Glutamatergic neuron (in vitro differentiated cells): ENCODE results near the gene CAMK1D. TPM values are rescaled to one million over a fixed set of nuclear protein-coding genes. Genes with fewer than 3 reads are reported as not detected.

ENCODE experiments used
- DNase-seq: peaks from one replicate; pipeline ENCODE4 v3.0.0; 2022
- H3K27ac Mint-ChIP-seq: one replicate; pipeline ENCODE4 v1.8.0; 2020; ENCODE audit warnings: mild to moderate bottlenecking, mixed read lengths, inconsistent platforms; ENCODE audit not compliant: unreplicated experiment
- H3K27me3 Mint-ChIP-seq: one replicate; pipeline ENCODE4 v1.8.0; 2020; ENCODE audit warnings: mild to moderate bottlenecking, moderate library complexity, mixed read lengths, inconsistent platforms; ENCODE audit not compliant: unreplicated experiment
- H3K36me3 Mint-ChIP-seq: one replicate; pipeline ENCODE4 v1.8.0; 2020; ENCODE audit warnings: mild to moderate bottlenecking, mixed read lengths, inconsistent platforms; ENCODE audit not compliant: unreplicated experiment
- H3K4me1 Mint-ChIP-seq: one replicate; pipeline ENCODE4 v1.8.0; 2020; ENCODE audit warnings: mild to moderate bottlenecking, low read depth, mixed read lengths, inconsistent platforms; ENCODE audit not compliant: unreplicated experiment
- H3K4me3 Mint-ChIP-seq: one replicate; pipeline ENCODE4 v1.8.0; 2020; ENCODE audit warnings: mild to moderate bottlenecking, mixed read lengths, inconsistent platforms; ENCODE audit not compliant: unreplicated experiment
- H3K9me3 Mint-ChIP-seq: one replicate; pipeline ENCODE4 v1.8.0; 2020; ENCODE audit warnings: mild to moderate bottlenecking, moderate library complexity, mixed read lengths, inconsistent platforms; ENCODE audit not compliant: unreplicated experiment
- total RNA-seq: library from RNA; stranded (reverse); fragmentation: NEBNext Ultra II Directional; extraction: Animal tissue kit (Norgen Biotek cat#: 25700); gene quantifications from one replicate; pipeline ENCODE4 v1.2.1, GENCODE V29; 2021; ENCODE audit not compliant: unreplicated experiment
- TF ChIP-seq, protein P1 (sequence below): fragments of 200-600 bp; sonication (generic); IDR thresholded peaks from one replicate; pipeline ENCODE4 v1.5.0; 2021; ENCODE audit not compliant: partially characterized antibody, unreplicated experiment

CAMK1D gene
- total RNA-seq, 1 donor from 2014 or later = 29.8 TPM

DNA sequence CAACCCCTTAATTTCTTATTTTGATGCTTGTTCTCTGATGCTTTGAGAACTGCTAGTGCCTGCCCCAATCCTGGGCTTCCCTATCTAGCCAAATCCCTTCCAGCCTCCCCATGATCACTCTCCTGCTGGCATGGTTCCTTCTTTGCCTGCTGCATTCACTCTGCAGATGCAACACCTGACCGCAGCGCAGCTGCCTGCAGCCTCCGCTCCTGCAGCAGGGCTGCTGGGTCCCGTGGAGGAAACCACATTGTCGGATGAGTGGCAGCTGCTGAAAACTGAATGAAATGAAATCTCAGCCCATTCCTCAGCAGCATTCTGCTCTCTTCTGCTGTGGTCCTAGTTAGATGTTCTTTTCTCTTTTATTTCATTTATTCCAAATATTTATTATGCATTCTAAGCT lies 331.9 kb downstream of the CAMK1D start:
- Mint-ChIP-seq H3K27me3 (no peaks in the 10 kb centered on the region), H3K27ac (no peak overlapping the region), H3K4me1 (peaks cover 5% of the 10 kb centered on the region), H3K4me3 (no peak overlapping the region), H3K9me3 (no peaks in the 10 kb centered on the region), H3K36me3 (peaks cover 3% of the 10 kb centered on the region)
- DNase-seq = no peak
- TF ChIP-seq, protein P1, sequence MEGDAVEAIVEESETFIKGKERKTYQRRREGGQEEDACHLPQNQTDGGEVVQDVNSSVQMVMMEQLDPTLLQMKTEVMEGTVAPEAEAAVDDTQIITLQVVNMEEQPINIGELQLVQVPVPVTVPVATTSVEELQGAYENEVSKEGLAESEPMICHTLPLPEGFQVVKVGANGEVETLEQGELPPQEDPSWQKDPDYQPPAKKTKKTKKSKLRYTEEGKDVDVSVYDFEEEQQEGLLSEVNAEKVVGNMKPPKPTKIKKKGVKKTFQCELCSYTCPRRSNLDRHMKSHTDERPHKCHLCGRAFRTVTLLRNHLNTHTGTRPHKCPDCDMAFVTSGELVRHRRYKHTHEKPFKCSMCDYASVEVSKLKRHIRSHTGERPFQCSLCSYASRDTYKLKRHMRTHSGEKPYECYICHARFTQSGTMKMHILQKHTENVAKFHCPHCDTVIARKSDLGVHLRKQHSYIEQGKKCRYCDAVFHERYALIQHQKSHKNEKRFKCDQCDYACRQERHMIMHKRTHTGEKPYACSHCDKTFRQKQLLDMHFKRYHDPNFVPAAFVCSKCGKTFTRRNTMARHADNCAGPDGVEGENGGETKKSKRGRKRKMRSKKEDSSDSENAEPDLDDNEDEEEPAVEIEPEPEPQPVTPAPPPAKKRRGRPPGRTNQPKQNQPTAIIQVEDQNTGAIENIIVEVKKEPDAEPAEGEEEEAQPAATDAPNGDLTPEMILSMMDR = no peak

DNA sequence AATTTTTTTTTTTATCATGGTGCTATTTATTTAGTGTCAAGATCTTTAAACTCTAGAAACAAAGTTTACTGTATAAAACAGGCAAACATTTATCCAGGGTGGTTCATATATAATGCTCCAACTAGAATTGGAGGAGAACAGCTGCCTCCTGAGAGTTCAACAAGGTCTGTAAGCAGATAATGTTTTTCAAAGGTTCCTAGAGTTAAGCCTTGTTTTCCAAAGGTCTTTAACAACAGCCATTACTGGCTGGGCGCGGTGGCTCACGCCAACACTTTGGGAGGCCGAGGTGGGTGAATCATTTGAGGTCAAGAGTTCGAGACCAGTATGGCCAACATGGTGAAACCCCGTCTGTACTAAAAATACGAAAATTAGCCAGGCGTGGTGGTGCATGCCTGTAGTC lies 335.4 kb downstream of the CAMK1D start:
- H3K36me3 Mint-ChIP-seq = no peaks in the 10 kb centered on the region
- H3K4me3 Mint-ChIP-seq = no peak overlapping the region
- no peak for DNase-seq
- H3K27ac Mint-ChIP-seq = no peak overlapping the region
- H3K4me1 Mint-ChIP-seq = peaks cover 5% of the 10 kb centered on the region
- peaks cover 3% of the 10 kb centered on the region for H3K9me3 Mint-ChIP-seq
- TF ChIP-seq, protein P1 = no peak
- H3K27me3 Mint-ChIP-seq = no peaks in the 10 kb centered on the region

DNA sequence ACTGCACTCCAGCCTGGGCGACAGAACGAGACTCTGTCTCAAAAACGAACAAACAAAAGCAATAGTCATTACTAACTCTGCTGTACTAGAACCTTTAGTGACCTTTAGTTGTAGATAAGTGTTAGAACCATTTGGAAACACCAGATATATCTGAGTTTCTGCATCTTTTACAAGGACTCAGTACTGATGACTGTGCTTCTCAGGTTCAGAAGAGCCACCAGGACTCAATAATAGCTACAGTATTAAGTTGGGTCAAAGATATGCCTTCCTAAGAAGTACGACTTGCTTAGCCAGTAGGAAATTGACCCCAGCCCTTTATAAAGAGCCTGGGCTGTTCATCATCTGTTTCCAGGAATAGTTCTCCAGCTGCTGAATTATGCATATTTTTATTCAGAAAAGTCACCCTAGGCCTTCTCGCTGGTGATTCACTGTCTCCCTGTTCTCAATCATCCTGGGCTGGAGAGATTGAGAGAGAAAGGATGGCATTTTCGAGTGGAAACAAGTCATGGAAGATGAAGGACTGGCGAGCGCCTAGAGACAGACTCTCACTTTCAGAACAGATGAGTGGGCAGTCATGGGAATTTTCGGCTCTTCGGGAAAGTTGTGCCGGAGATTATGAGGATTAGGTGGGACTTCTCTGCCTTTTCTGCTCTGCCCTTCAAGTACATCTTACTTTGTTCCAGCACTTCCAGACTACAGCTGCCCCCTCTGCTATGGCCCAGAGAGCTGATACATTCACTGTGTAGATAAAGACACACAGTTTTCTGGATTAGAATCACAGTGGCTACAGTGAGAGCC lies 336.1 kb downstream of the CAMK1D start:
- H3K4me1 Mint-ChIP-seq = peaks cover 5% of the 10 kb centered on the region
- no peaks in the 10 kb centered on the region for H3K36me3 Mint-ChIP-seq
- H3K9me3 Mint-ChIP-seq = peaks cover 3% of the 10 kb centered on the region
- no peak overlapping the region for H3K4me3 Mint-ChIP-seq
- H3K27me3 Mint-ChIP-seq = no peaks in the 10 kb centered on the region
- H3K27ac Mint-ChIP-seq = no peak overlapping the region
- TF ChIP-seq, protein P1 = no peak
- DNase-seq = no peak

DNA sequence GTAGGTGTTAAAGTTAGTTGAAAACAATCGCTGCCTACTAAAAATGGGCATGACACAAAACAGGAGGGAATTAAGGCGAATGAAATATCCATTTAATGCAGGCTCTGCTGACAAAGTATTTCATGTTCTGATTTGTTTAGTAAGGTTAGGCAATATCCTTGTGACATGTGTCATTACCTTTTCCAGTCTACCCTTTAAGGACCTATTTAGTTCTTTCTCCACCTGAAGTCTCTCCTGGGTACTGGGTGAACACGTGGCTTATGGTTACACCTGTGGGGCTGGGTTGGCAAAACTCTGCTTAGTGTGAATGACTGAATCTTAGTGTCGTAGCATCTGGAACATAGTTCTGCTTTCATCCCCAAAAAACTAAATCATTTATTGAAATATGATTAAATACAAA lies 338.6 kb downstream of the CAMK1D start:
- no peaks in the 10 kb centered on the region for H3K36me3 Mint-ChIP-seq
- H3K27me3 Mint-ChIP-seq = no peaks in the 10 kb centered on the region
- no peaks in the 10 kb centered on the region for H3K4me1 Mint-ChIP-seq
- TF ChIP-seq, protein P1 = no peak
- peaks cover 3% of the 10 kb centered on the region for H3K9me3 Mint-ChIP-seq
- no peak overlapping the region for H3K4me3 Mint-ChIP-seq
- no peak for DNase-seq
- H3K27ac Mint-ChIP-seq = no peak overlapping the region

DNA sequence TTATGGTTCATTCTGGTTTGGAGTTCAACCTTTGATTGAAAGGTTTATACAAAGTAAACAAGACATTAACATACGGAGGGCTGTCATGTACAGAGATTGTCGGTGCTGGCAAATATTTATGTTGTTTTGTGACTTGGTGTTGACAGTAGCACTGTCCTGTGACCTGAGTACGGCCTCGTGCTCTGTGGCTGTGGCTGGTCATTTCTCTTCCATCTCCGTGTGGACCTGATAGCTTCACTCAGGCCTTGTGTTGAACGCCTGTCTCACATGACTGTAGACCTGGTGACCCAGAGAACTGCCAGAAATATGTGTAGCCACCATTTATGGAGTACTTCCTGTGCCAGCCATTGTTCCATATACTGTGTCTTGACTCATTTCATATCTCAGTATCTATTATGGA lies 340.5 kb downstream of the CAMK1D start:
- DNase-seq = no peak
- TF ChIP-seq, protein P1 = no peak
- peaks cover 3% of the 10 kb centered on the region for H3K9me3 Mint-ChIP-seq
- H3K4me3 Mint-ChIP-seq = no peak overlapping the region
- H3K36me3 Mint-ChIP-seq = no peaks in the 10 kb centered on the region
- no peaks in the 10 kb centered on the region for H3K27me3 Mint-ChIP-seq
- no peaks in the 10 kb centered on the region for H3K4me1 Mint-ChIP-seq
- no peak overlapping the region for H3K27ac Mint-ChIP-seq
